AG04450 (cell line): Measurements from ENCODE around the gene PCDH18. TPM values are rescaled to one million over a fixed set of nuclear protein-coding genes. Genes with fewer than 3 reads are reported as not detected.
"Not testable (repeated sequence)": the region's sequence is repeated elsewhere in the genome, so short reads cannot be mapped to it uniquely, and the experiment has no call there.

Experiments used
- CTCF ChIA-PET: fragments of 300-600, 350-600 bp; formaldehyde crosslinking; extraction: SDS; loops from one replicate; lab custom pipeline; 2022; ENCODE audit warnings: antibody characterized with exemption, inconsistent platforms; lab: Charles Lee
- POLR2A ChIA-PET: fragments of 350-600 bp; formaldehyde crosslinking; extraction: SDS; loops from one replicate; lab custom pipeline; 2021; ENCODE audit warnings: antibody characterized with exemption, inconsistent platforms; lab: Yijun Ruan, JAX
- DNase-seq: peaks from one replicate; pipeline ENCODE4 v3.0.0-alpha.2; 2011; ENCODE audit warnings: low read depth, low spot score
- H3K27ac ChIP-seq: one replicate; pipeline ENCODE4 v1.5.1; 2012; ENCODE audit warnings: low read depth, low read length, control low read depth
- H3K27me3 ChIP-seq: one replicate; pipeline ENCODE4 v1.6.0; 2012; ENCODE audit warnings: low read length; ENCODE audit not compliant: control insufficient read depth, insufficient read depth
- H3K4me3 ChIP-seq: 2 replicates; pipeline ENCODE4 v1.5.1; 2011; ENCODE audit warnings: mild to moderate bottlenecking, low read depth, low read length, control low read depth
- H3K9me3 ChIP-seq: 2 replicates; pipeline ENCODE4 v1.5.1; 2012; ENCODE audit warnings: low read length; ENCODE audit not compliant: control insufficient read depth, insufficient read depth
- polyA plus RNA-seq: library from polyadenylated mRNA; depleted of rRNA; stranded (reverse); fragments of >200 nt; gene quantifications from 2 replicates; pipeline ENCODE4 v1.2.3, GENCODE V29; 2011
- TF ChIP-seq, protein P1 (sequence below): IDR thresholded peaks from 2 replicates; pipeline ENCODE4 v1.5.1; 2011; ENCODE audit warnings: low read depth, low read length, control low read depth, inconsistent platforms

PCDH18 gene
- polyA plus RNA-seq, 1 experiment: 255 TPM

DNA sequence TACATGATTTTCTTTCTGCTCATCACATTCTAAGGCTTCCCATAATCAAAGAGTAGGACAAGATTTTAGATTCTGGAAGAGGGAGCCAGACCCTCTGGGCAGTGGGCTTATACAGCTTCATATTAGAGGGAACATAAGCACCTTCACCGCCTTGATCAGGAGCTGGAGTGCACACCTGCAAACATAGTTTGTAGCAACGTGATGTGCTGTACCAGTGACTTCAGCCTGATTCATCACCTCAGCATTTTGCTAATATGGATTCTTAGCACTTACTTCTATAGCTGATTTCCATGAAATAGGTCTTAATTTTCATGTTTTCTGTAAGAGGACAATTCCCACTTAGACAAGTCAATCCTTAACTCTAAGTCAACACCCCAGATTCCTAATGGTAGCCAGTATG is 36.7 kb downstream of the PCDH18 start:
- no peak for DNase-seq
- Histone ChIP-seq H3K4me3 (no peak overlapping the region), H3K27me3 (no peaks in the 10 kb centered on the region), H3K9me3 (no peaks in the 10 kb centered on the region), H3K27ac (no peak overlapping the region)
- ChIA-PET POLR2A (no interaction called here), CTCF (no interaction called here)
- TF ChIP-seq, protein P1, sequence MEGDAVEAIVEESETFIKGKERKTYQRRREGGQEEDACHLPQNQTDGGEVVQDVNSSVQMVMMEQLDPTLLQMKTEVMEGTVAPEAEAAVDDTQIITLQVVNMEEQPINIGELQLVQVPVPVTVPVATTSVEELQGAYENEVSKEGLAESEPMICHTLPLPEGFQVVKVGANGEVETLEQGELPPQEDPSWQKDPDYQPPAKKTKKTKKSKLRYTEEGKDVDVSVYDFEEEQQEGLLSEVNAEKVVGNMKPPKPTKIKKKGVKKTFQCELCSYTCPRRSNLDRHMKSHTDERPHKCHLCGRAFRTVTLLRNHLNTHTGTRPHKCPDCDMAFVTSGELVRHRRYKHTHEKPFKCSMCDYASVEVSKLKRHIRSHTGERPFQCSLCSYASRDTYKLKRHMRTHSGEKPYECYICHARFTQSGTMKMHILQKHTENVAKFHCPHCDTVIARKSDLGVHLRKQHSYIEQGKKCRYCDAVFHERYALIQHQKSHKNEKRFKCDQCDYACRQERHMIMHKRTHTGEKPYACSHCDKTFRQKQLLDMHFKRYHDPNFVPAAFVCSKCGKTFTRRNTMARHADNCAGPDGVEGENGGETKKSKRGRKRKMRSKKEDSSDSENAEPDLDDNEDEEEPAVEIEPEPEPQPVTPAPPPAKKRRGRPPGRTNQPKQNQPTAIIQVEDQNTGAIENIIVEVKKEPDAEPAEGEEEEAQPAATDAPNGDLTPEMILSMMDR: no peak

DNA sequence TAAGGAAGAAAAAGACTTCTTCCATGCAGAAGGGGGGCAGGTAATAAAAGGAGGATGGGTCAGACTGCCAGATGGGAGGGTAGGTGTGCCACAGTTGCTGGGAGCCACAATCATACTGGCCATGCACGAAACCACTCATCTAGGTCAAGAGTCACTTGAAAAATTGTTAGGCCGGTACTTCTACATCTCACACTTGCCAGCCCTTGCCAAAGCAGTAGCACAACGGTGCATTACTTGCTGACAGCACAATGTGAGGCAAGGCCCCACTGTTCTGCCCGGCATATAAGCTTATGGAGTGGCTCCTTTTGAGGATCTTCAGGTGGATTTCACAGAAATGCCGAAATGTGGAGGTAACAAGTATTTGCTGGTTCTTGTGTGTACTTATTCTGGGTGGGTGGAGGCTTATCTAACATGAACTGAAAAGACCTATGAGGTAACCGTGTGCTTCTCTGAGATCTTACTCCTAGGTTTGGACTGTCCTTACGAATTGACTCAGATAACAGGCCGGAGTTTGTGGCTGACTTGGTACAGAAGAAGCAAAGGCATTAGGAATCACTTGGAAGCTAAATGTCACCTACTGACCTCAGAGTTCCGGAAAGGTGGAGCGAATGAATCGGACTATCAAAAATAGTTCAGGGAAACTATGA is 48.9 kb downstream of the PCDH18 start:
- H3K27me3 ChIP-seq, H3K4me3 ChIP-seq, CTCF ChIA-PET, POLR2A ChIA-PET, H3K27ac ChIP-seq, H3K9me3 ChIP-seq, DNase-seq: not testable (repeated sequence)

DNA sequence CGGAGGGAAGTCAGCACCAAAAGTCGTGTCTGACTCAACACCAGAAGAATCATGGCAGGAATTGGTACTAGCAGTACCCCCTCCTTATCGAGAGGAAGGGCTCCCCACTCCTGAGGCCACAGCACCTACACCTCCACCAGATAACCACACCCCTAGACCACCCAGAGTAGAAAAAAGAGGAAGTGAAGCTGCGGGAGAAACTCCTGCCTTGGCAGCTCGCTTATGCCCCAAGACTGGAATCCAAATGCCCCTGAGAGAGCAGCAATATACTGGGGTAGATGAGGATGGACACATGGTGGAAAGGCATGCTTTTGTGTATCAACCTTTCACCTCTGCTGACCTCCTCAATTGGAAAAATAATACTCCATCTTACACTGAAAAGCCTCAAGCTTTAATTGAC is 52.6 kb downstream of the PCDH18 start:
- CTCF ChIA-PET, H3K9me3 ChIP-seq, H3K4me3 ChIP-seq, H3K27ac ChIP-seq, H3K27me3 ChIP-seq, POLR2A ChIA-PET, DNase-seq: not testable (repeated sequence)

DNA sequence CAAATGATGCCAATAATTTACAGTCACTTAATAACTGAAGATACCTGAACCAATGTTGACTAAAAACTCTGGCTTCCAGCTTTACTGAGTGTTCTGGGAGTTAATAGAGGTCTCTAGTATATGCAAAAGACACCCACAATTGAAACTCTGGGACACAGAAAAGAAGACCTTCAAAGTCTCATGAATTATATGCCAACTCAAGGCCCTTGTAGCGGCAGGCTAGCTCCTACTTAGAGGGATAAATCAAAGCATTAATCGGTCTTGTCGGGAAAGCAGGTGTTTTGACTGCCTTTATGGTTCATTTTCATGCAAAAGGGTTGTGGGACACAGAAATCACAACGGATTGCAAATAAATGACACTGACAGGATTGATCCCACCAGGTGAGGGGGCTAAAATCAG is 55.9 kb downstream of the PCDH18 start:
- no peak for DNase-seq
- no peaks in the 10 kb centered on the region for H3K9me3 ChIP-seq
- H3K27ac ChIP-seq: no peak overlapping the region
- ChIA-PET POLR2A (no interaction called here), CTCF (interaction anchor here (0.6 kb wide), 1 partner anchor 135 kb away, joined by 3 read pairs; no protein-coding TSS in a partner anchor)
- H3K4me3 ChIP-seq: no peak overlapping the region
- TF ChIP-seq, protein P1: no peak
- no peaks in the 10 kb centered on the region for H3K27me3 ChIP-seq

DNA sequence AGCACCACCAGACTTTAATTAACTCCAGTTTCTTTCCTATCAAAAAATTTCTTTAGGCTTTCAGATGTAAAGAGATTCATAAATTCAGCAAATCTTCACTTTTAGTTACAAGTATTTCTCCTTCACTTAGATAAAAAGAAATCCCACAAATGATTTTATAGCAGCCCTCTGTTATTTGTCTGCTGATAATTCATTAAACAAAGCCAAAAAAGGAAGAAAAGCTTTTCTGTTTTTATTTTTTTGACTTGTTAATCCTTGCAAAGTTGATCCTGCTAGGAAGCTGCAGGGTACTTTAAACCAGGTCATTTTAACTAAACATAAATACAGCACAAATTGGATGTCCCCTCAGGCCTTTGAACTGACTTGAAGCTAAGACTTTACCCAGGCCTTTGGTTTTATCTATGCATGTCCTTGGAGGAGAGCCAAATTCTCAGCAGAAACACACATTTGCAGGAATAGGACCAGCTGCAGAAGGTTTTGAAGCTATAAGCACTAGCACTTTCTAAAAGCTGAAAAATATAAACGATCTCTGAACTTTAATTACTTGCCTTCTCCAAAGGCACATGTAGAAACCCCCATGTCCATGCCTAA is 57.5 kb downstream of the PCDH18 start:
- CTCF ChIA-PET: no interaction called here
- POLR2A ChIA-PET: no interaction called here

DNA sequence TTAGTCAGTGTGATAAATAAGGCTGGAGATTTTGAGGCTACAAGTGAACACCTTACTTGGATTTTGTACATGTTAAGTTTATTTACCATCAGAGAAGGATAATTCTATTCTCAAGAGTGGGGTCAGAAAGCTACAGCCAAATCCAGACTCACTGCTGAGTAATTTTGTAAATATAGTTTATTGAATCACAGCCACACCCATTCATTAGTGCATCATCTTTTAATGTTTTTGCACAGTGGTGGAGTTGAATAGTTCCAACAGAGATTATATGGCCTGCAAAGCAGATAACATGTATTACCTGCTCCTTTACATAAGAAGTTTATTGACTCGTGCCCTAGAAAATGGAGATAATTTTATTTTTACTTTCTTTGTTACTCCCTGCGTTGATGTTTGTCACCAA is 60.4 kb downstream of the PCDH18 start:
- Histone ChIP-seq H3K4me3 (no peak overlapping the region), H3K9me3 (no peaks in the 10 kb centered on the region), H3K27ac (no peak overlapping the region), H3K27me3 (no peaks in the 10 kb centered on the region)
- TF ChIP-seq, protein P1: no peak
- ChIA-PET CTCF (interaction anchor here (0.6 kb wide), 1 partner anchor 890 kb away, joined by 4 read pairs; no protein-coding TSS in a partner anchor), POLR2A (no interaction called here)
- DNase-seq: no peak

More for the DNA sequence above, 57.5 kb downstream of the PCDH18 start:
- Histone ChIP-seq H3K4me3 (no peak overlapping the region), H3K27me3 (no peaks in the 10 kb centered on the region), H3K9me3 (no peaks in the 10 kb centered on the region), H3K27ac (no peak overlapping the region)
- peak; percentile 30 for DNase-seq
- TF ChIP-seq, protein P1: no peak
